CD14-positive monocyte (primary cell): ENCODE data around the gene TMA7. TPM values are rescaled to one million over a fixed set of nuclear protein-coding genes. Genes with fewer than 3 reads are reported as not detected.

Source experiments
- DNase-seq, 3 donors: peaks; one replicate each; pipeline ENCODE4 v3.0.0-alpha.2; 2011 to 2022
- H2AFZ ChIP-seq: 2 replicates; pipeline ENCODE4 v1.6.0; 2012; ENCODE audit warnings: mild to moderate bottlenecking, low read depth, low read length, inconsistent platforms; ENCODE audit not compliant: insufficient read depth, poor library complexity, severe bottlenecking
- H3K27ac ChIP-seq, 2 donors: 1 replicate in 1 of 2; 2 replicates in 1 of 2; pipeline ENCODE4 v1.5.1; 2012 to 2013; ENCODE audit warnings: low read length in 2 of 2, control low read depth in 1 of 2, inconsistent platforms in 1 of 2, low read depth in 1 of 2, mild to moderate bottlenecking in 1 of 2
- H3K27me3 ChIP-seq, 2 donors: one replicate each; pipeline versions ENCODE4 v1.6.0 to v1.6.1; 2011 to 2013; ENCODE audit warnings: low read length in 2 of 2; ENCODE audit not compliant: control insufficient read depth in 2 of 2, insufficient read depth in 2 of 2
- H3K36me3 ChIP-seq, 2 donors: replicated peaks in 1 of 2; 1 replicate in 1 of 2; 2 replicates in 1 of 2; pipeline versions ENCODE4 v1.5.1 to v1.6.1; 2012 to 2013; ENCODE audit warnings: low read length in 2 of 2, control low read depth in 1 of 2, inconsistent platforms in 1 of 2, mild to moderate bottlenecking in 1 of 2; ENCODE audit not compliant: insufficient read depth in 2 of 2, control insufficient read depth in 1 of 2
- H3K4me1 ChIP-seq, 2 donors: 1 replicate in 1 of 2; 2 replicates in 1 of 2; pipeline versions ENCODE4 v1.5.1 to v1.6.1; 2012 to 2013; ENCODE audit warnings: low read length in 2 of 2, control low read depth in 1 of 2, inconsistent platforms in 1 of 2, mild to moderate bottlenecking in 1 of 2, moderate library complexity in 1 of 2; ENCODE audit not compliant: insufficient read depth in 2 of 2, control insufficient read depth in 1 of 2
- H3K4me2 ChIP-seq: replicated peaks from 2 replicates; pipeline ENCODE3; 2012; ENCODE audit warnings: low read length, moderate library complexity, mild to moderate bottlenecking; ENCODE audit not compliant: poor library complexity, severe bottlenecking; ENCODE audit errors: extremely low read depth
- H3K4me3 ChIP-seq, 3 experiments: fragments of 200-600 bp in 1 of 3; sonication (generic) in 1 of 3; replicated peaks in 1 of 3; 1 replicate in 2 of 3; 2 replicates in 1 of 3; pipeline ENCODE4 v1.5.1; 2011 to 2013; ENCODE audit warnings: low read length in 3 of 3, mild to moderate bottlenecking in 3 of 3, control low read depth in 2 of 3, low read depth in 2 of 3, inconsistent platforms in 1 of 3, moderate library complexity in 1 of 3
- H3K79me2 ChIP-seq: 2 replicates; pipeline ENCODE4 v1.6.0; 2012; ENCODE audit warnings: mild to moderate bottlenecking, control low read depth, inconsistent platforms, low read length, moderate library complexity; ENCODE audit not compliant: insufficient read depth
- H3K9ac ChIP-seq: 2 replicates; pipeline ENCODE4 v1.6.0; 2017; ENCODE audit warnings: low read length, mild to moderate bottlenecking; ENCODE audit not compliant: insufficient read depth, poor library complexity, severe bottlenecking
- H3K9me3 ChIP-seq, 2 donors: replicated peaks in 1 of 2; 1 replicate in 1 of 2; 2 replicates in 1 of 2; pipeline versions ENCODE4 v1.5.1 to v1.6.1; 2012 to 2013; ENCODE audit warnings: low read length in 2 of 2, control low read depth in 1 of 2; ENCODE audit not compliant: control insufficient read depth in 1 of 2, insufficient read depth in 1 of 2
- H4K20me1 ChIP-seq: 2 replicates; pipeline ENCODE4 v1.6.0; 2012; ENCODE audit warnings: mild to moderate bottlenecking, low read length, control low read depth, moderate library complexity; ENCODE audit not compliant: insufficient read depth
- H3K27ac Mint-ChIP-seq, 7 donors: one replicate each; pipeline ENCODE4 v1.8.0; 2020; ENCODE audit warnings: mild to moderate bottlenecking in 7 of 7, mixed read lengths in 7 of 7, moderate library complexity in 6 of 7, inconsistent platforms in 2 of 7
- H3K27me3 Mint-ChIP-seq, 3 donors: one replicate each; pipeline ENCODE4 v1.8.0; 2021 to 2022; ENCODE audit warnings: low read depth in 3 of 3, mild to moderate bottlenecking in 3 of 3, mixed read lengths in 3 of 3, moderate library complexity in 3 of 3, inconsistent platforms in 1 of 3
- H3K36me3 Mint-ChIP-seq, 2 donors: one replicate each; pipeline ENCODE4 v1.8.0; 2020; ENCODE audit warnings: mixed read lengths in 2 of 2, inconsistent platforms in 1 of 2, mild to moderate bottlenecking in 1 of 2
- H3K4me1 Mint-ChIP-seq: one replicate; pipeline ENCODE4 v1.8.0; 2020; ENCODE audit warnings: mild to moderate bottlenecking, mixed read lengths
- H3K4me3 Mint-ChIP-seq, 2 donors: one replicate each; pipeline ENCODE4 v1.8.0; 2020; ENCODE audit warnings: mild to moderate bottlenecking in 2 of 2, mixed read lengths in 2 of 2, moderate library complexity in 1 of 2
- H3K9me3 Mint-ChIP-seq, 7 donors: one replicate each; pipeline ENCODE4 v1.8.0; 2020 to 2022; ENCODE audit warnings: mixed read lengths in 7 of 7, mild to moderate bottlenecking in 6 of 7, moderate library complexity in 6 of 7, inconsistent platforms in 2 of 7
- WGBS: methylation state at CpG from one replicate; pipeline ENCODE4 v1.1.5; 2013; ENCODE audit warnings: missing lambda C conversion rate; ENCODE audit not compliant: insufficient coverage; 5-methylcytosine and 5-hydroxymethylcytosine counted together
- intact Hi-C, 2 donors: fragments of 100-400 bp; cut with micrococcal nuclease; formaldehyde crosslinking; loops; one replicate each; pipeline versions ENCODE4 v1.15.0 to v1.15.1; 2023
- polyA plus RNA-seq, 3 donors: library from polyadenylated mRNA; depleted of rRNA in 1 of 3; unstranded in 2 of 3; stranded (reverse) in 1 of 3; fragments of 300-500 nt in 2 of 3; fragments of >200 nt in 1 of 3; fragmentation: Illumina TruSeq in 2 of 3; gene quantifications; 1 replicate in 2 of 3; 2 replicates in 1 of 3; pipeline ENCODE4 v1.2.3, GENCODE V29; 2012 to 2021
- TF ChIP-seq, protein P1 (sequence below): fragments of 200-600 bp; IDR thresholded peaks from one replicate; pipeline ENCODE4 v1.8.0; 2022; ENCODE audit warnings: antibody characterized with exemption, mild to moderate bottlenecking

Gene TMA7
- polyA plus RNA-seq, 3 donors = 301 to 559 (median 478) TPM

GRCh38 chr3:48416091-48416505 is 24.0 kb upstream of the TMA7 start:
- H3K27ac Mint-ChIP-seq = no peak overlapping the region
- TF ChIP-seq, protein P1, sequence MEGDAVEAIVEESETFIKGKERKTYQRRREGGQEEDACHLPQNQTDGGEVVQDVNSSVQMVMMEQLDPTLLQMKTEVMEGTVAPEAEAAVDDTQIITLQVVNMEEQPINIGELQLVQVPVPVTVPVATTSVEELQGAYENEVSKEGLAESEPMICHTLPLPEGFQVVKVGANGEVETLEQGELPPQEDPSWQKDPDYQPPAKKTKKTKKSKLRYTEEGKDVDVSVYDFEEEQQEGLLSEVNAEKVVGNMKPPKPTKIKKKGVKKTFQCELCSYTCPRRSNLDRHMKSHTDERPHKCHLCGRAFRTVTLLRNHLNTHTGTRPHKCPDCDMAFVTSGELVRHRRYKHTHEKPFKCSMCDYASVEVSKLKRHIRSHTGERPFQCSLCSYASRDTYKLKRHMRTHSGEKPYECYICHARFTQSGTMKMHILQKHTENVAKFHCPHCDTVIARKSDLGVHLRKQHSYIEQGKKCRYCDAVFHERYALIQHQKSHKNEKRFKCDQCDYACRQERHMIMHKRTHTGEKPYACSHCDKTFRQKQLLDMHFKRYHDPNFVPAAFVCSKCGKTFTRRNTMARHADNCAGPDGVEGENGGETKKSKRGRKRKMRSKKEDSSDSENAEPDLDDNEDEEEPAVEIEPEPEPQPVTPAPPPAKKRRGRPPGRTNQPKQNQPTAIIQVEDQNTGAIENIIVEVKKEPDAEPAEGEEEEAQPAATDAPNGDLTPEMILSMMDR = no peak
- no peaks in the 10 kb centered on the region for H3K9me3 ChIP-seq
- no peaks in the 10 kb centered on the region for H3K4me1 ChIP-seq
- H2AFZ ChIP-seq = no peak overlapping the region
- no peak overlapping the region for H3K9ac ChIP-seq
- DNase-seq = no peak
- no peaks in the 10 kb centered on the region for H4K20me1 ChIP-seq
- H3K4me1 Mint-ChIP-seq = no peaks in the 10 kb centered on the region
- no peaks in the 10 kb centered on the region for H3K79me2 ChIP-seq
- H3K4me2 ChIP-seq = no peak overlapping the region
- intact Hi-C loops = no loop called here
- H3K36me3 ChIP-seq = no peaks in the 10 kb centered on the region
- H3K4me3 ChIP-seq = no peak overlapping the region
- H3K4me3 Mint-ChIP-seq = no peak overlapping the region
- no peak overlapping the region for H3K27ac ChIP-seq
- no peaks in the 10 kb centered on the region for H3K27me3 ChIP-seq
- peaks cover 0 to 3% (median 0%) of the 10 kb centered on the region in 3 donors for H3K27me3 Mint-ChIP-seq
- peaks cover 0 to 2% (median 0%) of the 10 kb centered on the region in 7 donors for H3K9me3 Mint-ChIP-seq
- 95% methylated on average over 13 of the region's 14 CpGs for WGBS
- no peaks in the 10 kb centered on the region for H3K36me3 Mint-ChIP-seq

DNA sequence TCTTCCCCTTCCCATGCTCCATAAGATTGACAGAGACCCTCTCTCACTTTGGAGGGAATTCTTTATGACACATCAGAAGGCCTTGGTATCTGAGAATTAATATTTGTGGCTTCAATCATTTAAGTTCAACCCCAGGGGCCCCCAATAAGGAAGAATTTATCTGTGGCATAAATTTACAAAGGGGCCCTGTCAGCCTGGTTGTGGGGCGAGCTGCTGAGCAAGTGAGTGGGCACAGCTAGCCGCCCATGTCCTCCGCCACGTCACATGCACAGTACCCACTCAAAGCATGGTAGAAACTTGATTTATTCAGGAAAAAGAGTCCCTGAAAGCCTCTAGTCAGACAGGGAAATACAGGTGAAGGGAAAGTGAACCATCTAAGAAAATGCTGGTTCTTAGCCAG is 23.5 kb upstream of the TMA7 start:
- no peak overlapping the region for H3K4me3 ChIP-seq
- no peaks in the 10 kb centered on the region for H3K79me2 ChIP-seq
- Mint-ChIP-seq H3K9me3 (peaks cover 0 to 2% (median 0%) of the 10 kb centered on the region in 7 donors), H3K27ac (no peak overlapping the region), H3K27me3 (peaks cover 0 to 3% (median 0%) of the 10 kb centered on the region in 3 donors), H3K4me1 (no peaks in the 10 kb centered on the region), H3K4me3 (no peak overlapping the region), H3K36me3 (no peaks in the 10 kb centered on the region)
- no peak overlapping the region for H2AFZ ChIP-seq
- no peaks in the 10 kb centered on the region for H3K4me1 ChIP-seq
- intact Hi-C loops = no loop called here
- no peaks in the 10 kb centered on the region for H4K20me1 ChIP-seq
- H3K4me2 ChIP-seq = no peak overlapping the region
- no peaks in the 10 kb centered on the region for H3K36me3 ChIP-seq
- no peaks in the 10 kb centered on the region for H3K27me3 ChIP-seq
- WGBS = 96% methylated on average over 3 of the region's 4 CpGs
- no peak overlapping the region for H3K27ac ChIP-seq
- no peak overlapping the region for H3K9ac ChIP-seq
- no peak for DNase-seq
- H3K9me3 ChIP-seq = no peaks in the 10 kb centered on the region
- TF ChIP-seq, protein P1 = no peak
